SJSA1 (cell line): ENCODE measurements around the gene RPAP2. TPM values are rescaled to one million over a fixed set of nuclear protein-coding genes. Genes with fewer than 3 reads are reported as not detected.

ENCODE experiments used
- DNase-seq, 2 experiments: peaks; one replicate each; pipeline ENCODE4 v3.0.0-alpha.2; 2015 to 2020; ENCODE audit warnings: low spot score in 2 of 2, low read depth in 1 of 2
- H3K27ac ChIP-seq: fragments of 250-450 bp; sonication (Bioruptor Pico); 2 replicates; pipeline ENCODE4 v1.5.1; 2020; ENCODE audit warnings: mild to moderate bottlenecking, moderate library complexity
- H3K27me3 ChIP-seq: fragments of 250-450 bp; sonication (Bioruptor Pico); replicated peaks from 2 replicates; pipeline ENCODE4 v1.5.1; 2020; ENCODE audit warnings: mild to moderate bottlenecking, moderate library complexity
- H3K36me3 ChIP-seq: fragments of 250-450 bp; sonication (Bioruptor Pico); 2 replicates; pipeline ENCODE4 v1.5.1; 2020; ENCODE audit warnings: mild to moderate bottlenecking
- H3K4me1 ChIP-seq: fragments of 250-450 bp; sonication (Bioruptor Pico); replicated peaks from 2 replicates; pipeline ENCODE4 v1.6.1; 2021; ENCODE audit warnings: mild to moderate bottlenecking
- H3K4me3 ChIP-seq: fragments of 250-450 bp; sonication (Bioruptor Pico); 2 replicates; pipeline ENCODE4 v1.5.1; 2020; ENCODE audit warnings: mild to moderate bottlenecking
- H3K9me3 ChIP-seq: fragments of 250-450 bp; sonication (Bioruptor Pico); replicated peaks from 2 replicates; pipeline ENCODE4 v1.5.1; 2020; ENCODE audit warnings: mild to moderate bottlenecking
- total RNA-seq: library from RNA; depleted of rRNA; stranded (reverse); fragments of >200 nt; shearing (Covaris generic); gene quantifications from 2 replicates; pipeline ENCODE4 v1.2.3, GENCODE V29; 2014

Gene RPAP2
- total RNA-seq, 1 experiment from 2014 or later: 19.1 TPM

- Histone ChIP-seq H3K27ac (no peak overlapping the region), H3K36me3 (peaks cover 44% of the 10 kb centered on the region), H3K4me1 (peaks cover 5% of the 10 kb centered on the region; the same call in 1 of the 2 replicates), H3K27me3 (no peaks in the 10 kb centered on the region), H3K9me3 (no peaks in the 10 kb centered on the region), H3K4me3 (no peak overlapping the region)
- DNase-seq: no peak
These were observed 2.2 kb downstream of the RPAP2 start for GRCh38 chr1:92301021-92301420.

- peaks cover 48% of the 10 kb centered on the region for H3K36me3 ChIP-seq
- no peak for DNase-seq
- H3K27me3 ChIP-seq: no peaks in the 10 kb centered on the region
- H3K9me3 ChIP-seq: no peaks in the 10 kb centered on the region
- no peaks in the 10 kb centered on the region for H3K4me1 ChIP-seq
- H3K4me3 ChIP-seq: no peak overlapping the region
- no peak overlapping the region for H3K27ac ChIP-seq
These were observed 7.2 kb downstream of the RPAP2 start for GRCh38 chr1:92306020-92306419.

- Histone ChIP-seq H3K4me1 (no peaks in the 10 kb centered on the region), H3K4me3 (no peak overlapping the region), H3K36me3 (peaks cover 42% of the 10 kb centered on the region), H3K27me3 (no peaks in the 10 kb centered on the region), H3K9me3 (no peaks in the 10 kb centered on the region), H3K27ac (no peak overlapping the region)
- DNase-seq: no peak
These were observed 9.1 kb downstream of the RPAP2 start for GRCh38 chr1:92307980-92308379.

- H3K36me3 ChIP-seq: peaks cover 25% of the 10 kb centered on the region
- no peaks in the 10 kb centered on the region for H3K27me3 ChIP-seq
- no peaks in the 10 kb centered on the region for H3K9me3 ChIP-seq
- no peak overlapping the region for H3K4me3 ChIP-seq
- H3K27ac ChIP-seq: no peak overlapping the region
- H3K4me1 ChIP-seq: no peaks in the 10 kb centered on the region
- DNase-seq: no peak
These were observed 11.3 kb downstream of the RPAP2 start for GRCh38 chr1:92310185-92310597.

GRCh38 chr1:92314024-92314423, 15.2 kb downstream of the RPAP2 start:
- Histone ChIP-seq H3K9me3 (no peaks in the 10 kb centered on the region), H3K27me3 (no peaks in the 10 kb centered on the region), H3K36me3 (peaks cover 5% of the 10 kb centered on the region; the same call in 1 of the 2 replicates), H3K4me1 (0 out of 2 replicates have a peak, but pooled peaks cover 3% of the 10 kb centered on the region), H3K4me3 (no peak overlapping the region), H3K27ac (no peak overlapping the region)
- no peak for DNase-seq

- no peak for DNase-seq
- peaks cover 6% of the 10 kb centered on the region; the same call in 1 of the 2 replicates for H3K36me3 ChIP-seq
- H3K4me1 ChIP-seq: 0 out of 2 replicates have a peak, but pooled peaks cover 3% of the 10 kb centered on the region
- H3K27me3 ChIP-seq: no peaks in the 10 kb centered on the region
- H3K4me3 ChIP-seq: no peak overlapping the region
- no peaks in the 10 kb centered on the region for H3K9me3 ChIP-seq
- no peak overlapping the region for H3K27ac ChIP-seq
These were observed 17.1 kb downstream of the RPAP2 start for GRCh38 chr1:92315766-92316599.

- H3K27ac ChIP-seq: no peak overlapping the region
- H3K9me3 ChIP-seq: no peaks in the 10 kb centered on the region
- DNase-seq: no peak
- no peaks in the 10 kb centered on the region for H3K27me3 ChIP-seq
- H3K36me3 ChIP-seq: peaks cover 10% of the 10 kb centered on the region; the same call in 1 of the 2 replicates
- no peak overlapping the region for H3K4me3 ChIP-seq
- 0 out of 2 replicates have a peak, but pooled peaks cover 3% of the 10 kb centered on the region for H3K4me1 ChIP-seq
These were observed 19.1 kb downstream of the RPAP2 start for GRCh38 chr1:92317836-92318493.

- no peak overlapping the region for H3K27ac ChIP-seq
- no peak for DNase-seq
- H3K27me3 ChIP-seq: no peaks in the 10 kb centered on the region
- no peak overlapping the region for H3K4me3 ChIP-seq
- peaks cover 3% of the 10 kb centered on the region; the same call in 1 of the 2 replicates for H3K9me3 ChIP-seq
- H3K36me3 ChIP-seq: peaks cover 48% of the 10 kb centered on the region
- no peaks in the 10 kb centered on the region for H3K4me1 ChIP-seq
These were observed 24.9 kb downstream of the RPAP2 start for GRCh38 chr1:92323473-92324453.

GRCh38 chr1:92324784-92325183, 25.9 kb downstream of the RPAP2 start:
- Histone ChIP-seq H3K27me3 (no peaks in the 10 kb centered on the region), H3K4me3 (no peak overlapping the region), H3K9me3 (peaks cover 3% of the 10 kb centered on the region; the same call in 1 of the 2 replicates), H3K36me3 (peaks cover 56% of the 10 kb centered on the region), H3K4me1 (no peaks in the 10 kb centered on the region), H3K27ac (no peak overlapping the region)
- no peak for DNase-seq

- Histone ChIP-seq H3K27me3 (no peaks in the 10 kb centered on the region), H3K9me3 (peaks cover 3% of the 10 kb centered on the region; the same call in 1 of the 2 replicates), H3K4me1 (no peaks in the 10 kb centered on the region), H3K27ac (no peak overlapping the region), H3K36me3 (peaks cover 54% of the 10 kb centered on the region), H3K4me3 (no peak overlapping the region)
- no peak for DNase-seq
These were observed 27.8 kb downstream of the RPAP2 start for GRCh38 chr1:92326681-92327080.

- DNase-seq: no peak
- H3K27ac ChIP-seq: no peak overlapping the region
- H3K36me3 ChIP-seq: peaks cover 50% of the 10 kb centered on the region
- H3K4me3 ChIP-seq: no peak overlapping the region
- peaks cover 3% of the 10 kb centered on the region; the same call in 1 of the 2 replicates for H3K9me3 ChIP-seq
- no peaks in the 10 kb centered on the region for H3K27me3 ChIP-seq
- no peaks in the 10 kb centered on the region for H3K4me1 ChIP-seq
These were observed 28.9 kb downstream of the RPAP2 start for GRCh38 chr1:92327794-92328193.

GRCh38 chr1:92329347-92330129, 30.7 kb downstream of the RPAP2 start:
- Histone ChIP-seq H3K4me3 (no peak overlapping the region), H3K27ac (no peak overlapping the region), H3K27me3 (no peaks in the 10 kb centered on the region), H3K4me1 (no peaks in the 10 kb centered on the region), H3K36me3 (peaks cover 46% of the 10 kb centered on the region), H3K9me3 (peaks cover 3% of the 10 kb centered on the region; the same call in 1 of the 2 replicates)
- peak in 1 of 2 experiments; percentile 2 for DNase-seq
